GM12878 (cell line): ENCODE measurements around the gene SSX2IP. TPM values are rescaled to one million over a fixed set of nuclear protein-coding genes. Genes with fewer than 3 reads are reported as not detected.

Source experiments
- ATAC-seq: fragments of 200-7000 bp; cut with Tn5 transposase; 3 replicates; pipeline ENCODE4 v1.9.1; 2020; ENCODE audit warnings: mild to moderate bottlenecking, moderate library complexity
- BruUV-seq: library from RNA; stranded (reverse); fragments of 400-500 nt; replicated peaks from 2 replicates; lab custom pipeline; 2021; lab: Mats Ljungman, UMichigan
- CTCF ChIA-PET: fragments of 300-600 bp; sonication (Branson Sonifier 250); formaldehyde crosslinking; extraction: SDS; loops from one replicate; lab custom pipeline; 2021; ENCODE audit warnings: inconsistent platforms; lab: Yijun Ruan, JAX
- POLR2A ChIA-PET: fragments of 350-600 bp; formaldehyde crosslinking; extraction: SDS; loops from one replicate; lab custom pipeline; 2021; ENCODE audit warnings: inconsistent platforms; lab: Charles Lee
- RAD21 ChIA-PET: fragments of 300-600 bp; sonication (Branson Sonifier 250); formaldehyde crosslinking; loops from one replicate; lab custom pipeline; 2023; ENCODE audit warnings: antibody characterized with exemption; ENCODE audit not compliant: unreplicated experiment; lab: Charles Lee
- SMC1A ChIA-PET: fragments of 300-600 bp; sonication (Branson Sonifier 250); formaldehyde crosslinking; loops from one replicate; lab custom pipeline; 2023; ENCODE audit not compliant: unreplicated experiment, uncharacterized antibody; lab: Charles Lee
- DNase-seq: peaks from one replicate; pipeline ENCODE4 v3.0.0-alpha.2; 2011; ENCODE audit warnings: low read depth, low spot score
- FAIRE-seq: peaks from 3 replicates; lab custom pipeline; 2011; peaks lifted over from hg19 to GRCh38; lab: Jason Lieb, UNC
- H2AFZ ChIP-seq: 2 replicates; pipeline ENCODE4 v1.6.0; 2011; ENCODE audit warnings: low read depth, low read length, control low read depth; ENCODE audit not compliant: control insufficient read depth
- H3K27ac ChIP-seq: 2 replicates; pipeline ENCODE4 v1.5.1; 2011; ENCODE audit warnings: control low read depth; ENCODE audit not compliant: control insufficient read depth, insufficient read depth
- H3K27me3 ChIP-seq, 2 experiments: replicated peaks in 1 of 2; 2 replicates each; pipeline versions ENCODE4 v1.6.0 to v1.6.1; 2011; ENCODE audit warnings: low read length in 1 of 2; ENCODE audit not compliant: control insufficient read depth in 2 of 2, insufficient read depth in 2 of 2
- H3K36me3 ChIP-seq, 2 experiments: 2 replicates each; pipeline ENCODE4 v1.5.1; 2011; ENCODE audit warnings: low read length in 1 of 2; ENCODE audit not compliant: control insufficient read depth in 2 of 2, insufficient read depth in 2 of 2
- H3K4me1 ChIP-seq: 2 replicates; pipeline ENCODE4 v1.6.1; 2011; ENCODE audit warnings: mild to moderate bottlenecking, low read length, moderate library complexity, mixed read lengths; ENCODE audit not compliant: control insufficient read depth, insufficient read depth
- H3K4me2 ChIP-seq: 2 replicates; pipeline ENCODE4 v1.6.0; 2011; ENCODE audit warnings: control low read depth; ENCODE audit not compliant: control insufficient read depth, insufficient read depth
- H3K4me3 ChIP-seq: fragments of 200-600 bp; sonication (generic); 2 replicates; pipeline ENCODE4 v1.5.1; 2016
- H3K79me2 ChIP-seq: 2 replicates; pipeline ENCODE4 v1.6.0; 2011; ENCODE audit warnings: low read length; ENCODE audit not compliant: control insufficient read depth, insufficient read depth
- H3K9ac ChIP-seq: 2 replicates; pipeline ENCODE4 v1.8.0; 2011; ENCODE audit warnings: low read length, control low read depth, mixed read lengths; ENCODE audit not compliant: control insufficient read depth, insufficient read depth
- H3K9me3 ChIP-seq: replicated peaks from 3 replicates; pipeline ENCODE4 v1.5.1; 2011; ENCODE audit warnings: mild to moderate bottlenecking, low read length; ENCODE audit not compliant: control insufficient read depth, insufficient read depth
- H4K20me1 ChIP-seq: 2 replicates; pipeline ENCODE4 v1.6.0; 2011; ENCODE audit not compliant: control insufficient read depth, insufficient read depth
- BACH1 ChIP-seq: fragments of 450-650 bp; IDR thresholded peaks from 2 replicates; pipeline ENCODE4 v1.6.1; 2017; ENCODE audit warnings: mild to moderate bottlenecking, borderline replicate concordance
- BRCA1 ChIP-seq: IDR thresholded peaks from 2 replicates; pipeline ENCODE4 v1.6.1; 2011; ENCODE audit warnings: low read depth, low read length, improper control_type of control experiment
- CHD1 ChIP-seq: IDR thresholded peaks from 2 replicates; pipeline ENCODE4 v1.6.1; 2012; ENCODE audit warnings: low read depth, low read length, improper control_type of control experiment
- GABPA ChIP-seq: IDR thresholded peaks from 2 replicates; pipeline ENCODE4 v1.6.1; 2014; ENCODE audit warnings: antibody characterized with exemption, low read depth, mild to moderate bottlenecking, inconsistent platforms
- HSF1 ChIP-seq: fragments of 150-350 bp; IDR thresholded peaks from 2 replicates; pipeline ENCODE4 v1.6.1; 2014; ENCODE audit warnings: mild to moderate bottlenecking, low read depth, low read length
- JUND ChIP-seq: IDR thresholded peaks from 2 replicates; pipeline ENCODE4 v1.6.1; 2012; ENCODE audit warnings: low read depth, mild to moderate bottlenecking, low read length, improper control_type of control experiment, moderate library complexity
- PAX8 ChIP-seq: fragments of 450-650 bp; IDR thresholded peaks from 2 replicates; pipeline ENCODE4 v1.6.1; 2017; ENCODE audit warnings: mild to moderate bottlenecking, moderate library complexity
- SMC3 ChIP-seq: IDR thresholded peaks from 2 replicates; pipeline ENCODE4 v1.6.1; 2011; ENCODE audit warnings: low read length, improper control_type of control experiment, borderline replicate concordance
- TCF7 ChIP-seq: IDR thresholded peaks from 2 replicates; pipeline ENCODE4 v1.6.1; 2014; ENCODE audit warnings: antibody characterized with exemption, borderline replicate concordance
- WGBS: methylation state at CpG from one replicate; pipeline ENCODE4 v1.1.6; 2016; ENCODE audit warnings: low lambda C conversion rate; ENCODE audit not compliant: insufficient replicate concordance, insufficient coverage; ENCODE audit errors: missing lambda C conversion rate; 5-methylcytosine and 5-hydroxymethylcytosine counted together
- in situ Hi-C: fragments of 300-500 bp; cut with MboI; formaldehyde crosslinking; loops from 9 replicates; pipeline ENCODE4 v1.14.3; 2018; ENCODE audit warnings: mixed read lengths
- intact Hi-C: fragments of 100-400 bp; cut with micrococcal nuclease; formaldehyde crosslinking; loops from one replicate; pipeline ENCODE4 v1.14.2; 2022; ENCODE audit not compliant: unreplicated experiment
- polyA plus RNA-seq, 11 experiments: library from polyadenylated mRNA; depleted of rRNA in 4 of 11; unstranded in 6 of 11; stranded (reverse) in 5 of 11; fragments of >200 nt; fragmentation: Nextera tagmentation in 4 of 11; fragmentation: Illumina TruSeq in 1 of 11; extraction: Ambion mirVana in 4 of 11; extraction: Trizol in 1 of 11; gene quantifications; 1 replicate in 1 of 11; 2 replicates in 10 of 11; pipeline versions ENCODE4 v1.2.1 to v1.2.3, GENCODE V29; 2011 to 2016; ENCODE audit warnings: inconsistent platforms in 2 of 11, missing spikeins in 2 of 11, low read depth in 1 of 11
- total RNA-seq, 4 experiments: library from RNA; depleted of rRNA in 3 of 4; stranded (reverse); fragments of >200 nt in 3 of 4; fragmentation: Illumina TruSeq in 1 of 4; extraction: Trizol in 1 of 4; gene quantifications; 2 replicates each; pipeline versions ENCODE4 v1.2.1 to v1.2.3, GENCODE V29; 2013 to 2021
- TF ChIP-seq, protein P1 (sequence below): fragments of 450-650 bp; IDR thresholded peaks from 2 replicates; pipeline ENCODE4 v1.6.1; 2016; ENCODE audit warnings: mild to moderate bottlenecking, moderate library complexity, borderline replicate concordance
- TF ChIP-seq, protein P2 (sequence below): fragments of 450-650 bp; IDR thresholded peaks from 2 replicates; pipeline ENCODE4 v1.6.1; 2017; ENCODE audit warnings: borderline replicate concordance
- TF ChIP-seq, protein P3 (sequence below): IDR thresholded peaks from 2 replicates; pipeline ENCODE4 v1.6.1; 2012; ENCODE audit warnings: low read depth, low read length, improper control_type of control experiment

Gene SSX2IP
- total and polyA plus RNA-seq, 10 of the 15 experiments (the other 5 are each of a cell fraction or from before 2014, with no cell fraction given) = 3.3 to 14.0 (median 10.4) TPM

- TF ChIP-seq PAX8 = no peak
Observed at GRCh38 chr1:84598418-84598817, 91.8 kb downstream of the SSX2IP start (continued).

DNA sequence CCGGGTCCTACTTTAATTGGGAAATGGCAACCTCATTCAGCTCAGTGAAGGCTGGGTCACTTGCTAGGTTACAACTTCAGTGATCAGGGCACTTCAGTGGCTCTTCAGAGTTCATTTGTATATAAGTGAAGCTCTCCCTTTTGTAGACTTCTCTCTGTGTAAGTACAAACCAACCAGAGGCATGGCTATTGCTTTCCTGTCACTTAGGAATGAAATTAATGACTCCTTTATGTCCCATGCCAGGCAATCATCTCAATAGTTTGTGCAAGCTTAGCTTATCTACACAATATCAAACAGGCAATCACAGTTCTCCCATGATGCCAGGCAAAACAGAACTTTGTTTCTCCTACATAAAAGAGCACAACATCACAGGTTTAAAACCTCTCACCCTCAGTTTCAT, 93.2 kb downstream of the SSX2IP start:
- Histone ChIP-seq H3K9ac (no peak overlapping the region), H3K79me2 (no peaks in the 10 kb centered on the region), H3K9me3 (no peaks in the 10 kb centered on the region; the same call in 2 of the 3 replicates), H3K4me2 (no peak overlapping the region), H2AFZ (no peak overlapping the region), H3K4me3 (no peak overlapping the region), H4K20me1 (no peaks in the 10 kb centered on the region), H3K27me3 (no peaks in the 10 kb centered on the region), H3K36me3 (no peaks in the 10 kb centered on the region), H3K4me1 (peaks cover 28% of the 10 kb centered on the region), H3K27ac (no peak overlapping the region)
- CTCF ChIA-PET = interaction anchor here (0.9 kb wide), 1 partner anchor 154 kb away, joined by 3 read pairs; no protein-coding TSS in a partner anchor
- intact Hi-C loops = no loop called here
- SMC1A ChIA-PET = interaction anchor here (0.8 to 1.6 kb wide), 3 partner anchors 12 to 27 kb away, joined by 3 read pairs; no protein-coding TSS in a partner anchor
- ATAC-seq (no peak), DNase-seq (no peak), FAIRE-seq (no peak)
- RAD21 ChIA-PET = no interaction called here
- POLR2A ChIA-PET = no interaction called here
- no TSS peak for BruUV-seq
- in situ Hi-C loops = no loop called here
- 100% methylated on average over 1 of the region's 1 CpG for WGBS
- TF ChIP-seq BACH1 (no peak), TCF7 (no peak), HSF1 (no peak), GABPA (no peak), SMC3 (no peak), BRCA1 (no peak), CHD1 (no peak), JUND (no peak)
- TF ChIP-seq, protein P1, sequence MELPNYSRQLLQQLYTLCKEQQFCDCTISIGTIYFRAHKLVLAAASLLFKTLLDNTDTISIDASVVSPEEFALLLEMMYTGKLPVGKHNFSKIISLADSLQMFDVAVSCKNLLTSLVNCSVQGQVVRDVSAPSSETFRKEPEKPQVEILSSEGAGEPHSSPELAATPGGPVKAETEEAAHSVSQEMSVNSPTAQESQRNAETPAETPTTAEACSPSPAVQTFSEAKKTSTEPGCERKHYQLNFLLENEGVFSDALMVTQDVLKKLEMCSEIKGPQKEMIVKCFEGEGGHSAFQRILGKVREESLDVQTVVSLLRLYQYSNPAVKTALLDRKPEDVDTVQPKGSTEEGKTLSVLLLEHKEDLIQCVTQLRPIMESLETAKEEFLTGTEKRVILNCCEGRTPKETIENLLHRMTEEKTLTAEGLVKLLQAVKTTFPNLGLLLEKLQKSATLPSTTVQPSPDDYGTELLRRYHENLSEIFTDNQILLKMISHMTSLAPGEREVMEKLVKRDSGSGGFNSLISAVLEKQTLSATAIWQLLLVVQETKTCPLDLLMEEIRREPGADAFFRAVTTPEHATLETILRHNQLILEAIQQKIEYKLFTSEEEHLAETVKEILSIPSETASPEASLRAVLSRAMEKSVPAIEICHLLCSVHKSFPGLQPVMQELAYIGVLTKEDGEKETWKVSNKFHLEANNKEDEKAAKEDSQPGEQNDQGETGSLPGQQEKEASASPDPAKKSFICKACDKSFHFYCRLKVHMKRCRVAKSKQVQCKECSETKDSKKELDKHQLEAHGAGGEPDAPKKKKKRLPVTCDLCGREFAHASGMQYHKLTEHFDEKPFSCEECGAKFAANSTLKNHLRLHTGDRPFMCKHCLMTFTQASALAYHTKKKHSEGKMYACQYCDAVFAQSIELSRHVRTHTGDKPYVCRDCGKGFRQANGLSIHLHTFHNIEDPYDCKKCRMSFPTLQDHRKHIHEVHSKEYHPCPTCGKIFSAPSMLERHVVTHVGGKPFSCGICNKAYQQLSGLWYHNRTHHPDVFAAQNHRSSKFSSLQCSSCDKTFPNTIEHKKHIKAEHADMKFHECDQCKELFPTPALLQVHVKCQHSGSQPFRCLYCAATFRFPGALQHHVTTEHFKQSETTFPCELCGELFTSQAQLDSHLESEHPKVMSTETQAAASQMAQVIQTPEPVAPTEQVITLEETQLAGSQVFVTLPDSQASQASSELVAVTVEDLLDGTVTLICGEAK = no peak
- TF ChIP-seq, protein P2, sequence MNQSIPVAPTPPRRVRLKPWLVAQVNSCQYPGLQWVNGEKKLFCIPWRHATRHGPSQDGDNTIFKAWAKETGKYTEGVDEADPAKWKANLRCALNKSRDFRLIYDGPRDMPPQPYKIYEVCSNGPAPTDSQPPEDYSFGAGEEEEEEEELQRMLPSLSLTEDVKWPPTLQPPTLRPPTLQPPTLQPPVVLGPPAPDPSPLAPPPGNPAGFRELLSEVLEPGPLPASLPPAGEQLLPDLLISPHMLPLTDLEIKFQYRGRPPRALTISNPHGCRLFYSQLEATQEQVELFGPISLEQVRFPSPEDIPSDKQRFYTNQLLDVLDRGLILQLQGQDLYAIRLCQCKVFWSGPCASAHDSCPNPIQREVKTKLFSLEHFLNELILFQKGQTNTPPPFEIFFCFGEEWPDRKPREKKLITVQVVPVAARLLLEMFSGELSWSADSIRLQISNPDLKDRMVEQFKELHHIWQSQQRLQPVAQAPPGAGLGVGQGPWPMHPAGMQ = no peak
- TF ChIP-seq, protein P3, sequence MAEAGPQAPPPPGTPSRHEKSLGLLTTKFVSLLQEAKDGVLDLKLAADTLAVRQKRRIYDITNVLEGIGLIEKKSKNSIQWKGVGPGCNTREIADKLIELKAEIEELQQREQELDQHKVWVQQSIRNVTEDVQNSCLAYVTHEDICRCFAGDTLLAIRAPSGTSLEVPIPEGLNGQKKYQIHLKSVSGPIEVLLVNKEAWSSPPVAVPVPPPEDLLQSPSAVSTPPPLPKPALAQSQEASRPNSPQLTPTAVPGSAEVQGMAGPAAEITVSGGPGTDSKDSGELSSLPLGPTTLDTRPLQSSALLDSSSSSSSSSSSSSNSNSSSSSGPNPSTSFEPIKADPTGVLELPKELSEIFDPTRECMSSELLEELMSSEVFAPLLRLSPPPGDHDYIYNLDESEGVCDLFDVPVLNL = no peak
